Mesothelial cell of epicardium (in vitro differentiated cells): ENCODE measurements around the gene GNLY. TPM values are rescaled to one million over a fixed set of nuclear protein-coding genes. Genes with fewer than 3 reads are reported as not detected.
A peak's percentile ranks its signal among the peaks of the same experiment; 100 is the strongest.

Experiments
- DNase-seq, 2 experiments: peaks; one replicate each; pipeline ENCODE4 v3.0.0; 2021; ENCODE audit warnings: low spot score in 2 of 2; ENCODE audit not compliant: unreplicated experiment in 2 of 2
- H3K27ac Mint-ChIP-seq: 2 replicates; pipeline ENCODE4 v1.8.0; 2021; ENCODE audit warnings: mixed read lengths
- H3K27me3 Mint-ChIP-seq: 2 replicates; pipeline ENCODE4 v1.8.0; 2021; ENCODE audit warnings: low read depth, mixed read lengths
- H3K36me3 Mint-ChIP-seq: 2 replicates; pipeline ENCODE4 v1.8.0; 2021; ENCODE audit warnings: mixed read lengths
- H3K4me1 Mint-ChIP-seq: 2 replicates; pipeline ENCODE4 v1.8.0; 2021; ENCODE audit warnings: mixed read lengths
- H3K4me3 Mint-ChIP-seq: 2 replicates; pipeline ENCODE4 v1.8.0; 2021; ENCODE audit warnings: mild to moderate bottlenecking, moderate library complexity, mixed read lengths
- H3K9me3 Mint-ChIP-seq: 2 replicates; pipeline ENCODE4 v1.8.0; 2021; ENCODE audit warnings: mixed read lengths
- CTCF ChIP-seq: fragments of 200-600 bp; sonication (generic); IDR thresholded peaks from one replicate; pipeline ENCODE4 v1.5.0; 2021; ENCODE audit warnings: antibody characterized with exemption; ENCODE audit not compliant: unreplicated experiment
- total RNA-seq: library from RNA; stranded (reverse); gene quantifications from 3 replicates; pipeline ENCODE4 v1.2.1, GENCODE V29; 2021

Gene GNLY
- total RNA-seq, 1 donor from 2014 or later, result not detected

GRCh38 chr2:85704800-85705679 is 10.9 kb downstream of the GNLY start:
- no peaks in the 10 kb centered on the region for H3K9me3 Mint-ChIP-seq
- H3K4me3 Mint-ChIP-seq, result no peak overlapping the region
- no peak for DNase-seq
- H3K27me3 Mint-ChIP-seq, result peaks cover 12% of the 10 kb centered on the region
- H3K4me1 Mint-ChIP-seq, result peaks cover 10% of the 10 kb centered on the region
- no peak for TF ChIP-seq CTCF
- no peaks in the 10 kb centered on the region for H3K36me3 Mint-ChIP-seq
- H3K27ac Mint-ChIP-seq, result no peak overlapping the region

DNA sequence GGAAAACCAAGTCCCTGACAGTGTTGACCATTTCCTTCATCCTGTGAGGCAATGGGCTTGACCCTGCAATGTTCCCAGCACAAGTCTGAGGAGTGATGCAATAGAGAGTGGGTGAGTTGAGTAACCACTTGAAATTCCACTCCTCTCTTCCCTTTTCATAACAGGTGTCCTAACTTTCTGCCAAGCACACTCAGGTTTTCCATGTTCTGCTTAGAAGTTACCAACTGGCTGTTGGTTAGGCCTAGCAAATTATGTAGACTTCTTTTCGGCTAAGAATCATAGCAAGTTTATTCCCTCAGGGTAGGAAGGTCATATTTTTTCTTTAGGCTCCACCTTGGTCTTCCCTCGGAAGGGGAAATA is 11.5 kb downstream of the GNLY start:
- no peak overlapping the region for H3K4me3 Mint-ChIP-seq
- no peak for DNase-seq
- peaks cover 10% of the 10 kb centered on the region for H3K4me1 Mint-ChIP-seq

DNA sequence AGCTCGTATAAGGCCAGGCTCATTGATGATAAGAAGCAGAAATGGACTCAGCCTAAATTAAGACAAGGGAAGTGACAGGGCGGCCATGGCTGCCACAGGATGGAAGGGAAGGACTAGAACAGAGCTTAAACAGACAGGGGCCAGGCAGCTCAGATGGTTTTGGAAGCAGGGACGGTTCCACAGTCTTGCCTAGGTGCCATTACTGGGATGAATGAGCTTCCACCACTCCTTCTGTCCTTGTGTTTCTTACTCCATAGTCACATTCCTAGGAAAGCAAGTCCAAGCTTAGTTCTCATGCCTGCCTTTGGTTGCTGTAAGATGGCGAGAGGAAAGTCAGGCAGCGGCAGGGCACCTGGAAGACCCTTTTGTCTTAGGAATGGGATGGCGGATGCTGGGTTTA is 11.9 kb downstream of the GNLY start:
- Mint-ChIP-seq H3K4me3 (no peak overlapping the region), H3K27me3 (peaks cover 12% of the 10 kb centered on the region), H3K36me3 (no peaks in the 10 kb centered on the region), H3K27ac (no peak overlapping the region), H3K9me3 (no peaks in the 10 kb centered on the region), H3K4me1 (peaks cover 10% of the 10 kb centered on the region)
- TF ChIP-seq CTCF, result no peak
- no peak for DNase-seq

More for the DNA sequence above, 11.5 kb downstream of the GNLY start:
- no peaks in the 10 kb centered on the region for H3K9me3 Mint-ChIP-seq
- H3K27me3 Mint-ChIP-seq, result peaks cover 12% of the 10 kb centered on the region
- TF ChIP-seq CTCF, result no peak
- no peak overlapping the region for H3K27ac Mint-ChIP-seq
- H3K36me3 Mint-ChIP-seq, result no peaks in the 10 kb centered on the region

- TF ChIP-seq CTCF, result no peak
- no peaks in the 10 kb centered on the region for H3K36me3 Mint-ChIP-seq
- peaks cover 10% of the 10 kb centered on the region for H3K4me1 Mint-ChIP-seq
- no peak for DNase-seq
- no peak overlapping the region for H3K4me3 Mint-ChIP-seq
- peaks cover 12% of the 10 kb centered on the region for H3K27me3 Mint-ChIP-seq
- no peaks in the 10 kb centered on the region for H3K9me3 Mint-ChIP-seq
- H3K27ac Mint-ChIP-seq, result no peak overlapping the region
Measured at GRCh38 chr2:85706599-85707296, 12.6 kb downstream of the GNLY start.

DNA sequence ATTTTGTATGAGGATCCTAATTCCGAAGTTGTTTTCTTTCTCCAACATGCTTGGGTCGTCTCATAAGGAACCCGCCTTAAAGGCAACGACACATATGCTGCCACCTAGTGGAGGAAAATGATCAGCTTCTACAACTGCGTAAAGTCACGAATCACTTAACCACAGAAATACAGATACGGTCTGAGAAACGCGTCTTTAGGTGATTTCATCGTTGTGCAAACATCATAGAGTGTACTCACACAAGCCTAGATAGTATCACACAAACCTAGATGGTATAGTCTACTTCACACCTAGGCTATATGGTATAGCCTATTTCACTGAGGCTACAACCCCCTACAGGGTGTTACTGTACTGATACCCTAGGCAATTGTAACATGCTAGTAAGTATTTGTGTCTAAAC is 13.1 kb downstream of the GNLY start:
- no peak overlapping the region for H3K4me3 Mint-ChIP-seq
- H3K36me3 Mint-ChIP-seq, result no peaks in the 10 kb centered on the region
- DNase-seq, result peak in 1 of 2 experiments; percentile 55
- peaks cover 12% of the 10 kb centered on the region for H3K27me3 Mint-ChIP-seq
- no peak overlapping the region for H3K27ac Mint-ChIP-seq
- peaks cover 10% of the 10 kb centered on the region for H3K4me1 Mint-ChIP-seq
- TF ChIP-seq CTCF, result peak; percentile 84
- no peaks in the 10 kb centered on the region for H3K9me3 Mint-ChIP-seq
